ENCODE results near the gene TBX15.

DNA sequence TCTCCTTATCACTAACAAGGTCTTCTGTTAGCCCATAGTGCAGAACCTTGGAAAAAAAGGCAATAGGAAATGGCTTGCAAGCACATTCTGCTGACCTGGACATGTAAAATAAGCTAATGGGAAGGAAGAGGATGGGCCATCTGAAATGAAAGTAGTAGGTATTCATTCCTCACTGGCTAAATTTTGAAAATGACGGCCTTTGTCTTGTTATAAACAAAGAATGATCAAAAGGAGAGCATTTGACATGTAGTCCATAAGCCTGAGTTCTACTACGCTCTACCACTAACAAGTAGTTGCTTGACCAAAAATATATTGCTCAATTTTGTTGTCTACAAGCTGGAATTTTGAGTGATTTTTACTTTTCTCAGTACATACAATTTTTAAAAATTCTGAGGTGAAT, 75.6 kb downstream of the TBX15 start:
- TF ChIP-seq, protein P1, sequence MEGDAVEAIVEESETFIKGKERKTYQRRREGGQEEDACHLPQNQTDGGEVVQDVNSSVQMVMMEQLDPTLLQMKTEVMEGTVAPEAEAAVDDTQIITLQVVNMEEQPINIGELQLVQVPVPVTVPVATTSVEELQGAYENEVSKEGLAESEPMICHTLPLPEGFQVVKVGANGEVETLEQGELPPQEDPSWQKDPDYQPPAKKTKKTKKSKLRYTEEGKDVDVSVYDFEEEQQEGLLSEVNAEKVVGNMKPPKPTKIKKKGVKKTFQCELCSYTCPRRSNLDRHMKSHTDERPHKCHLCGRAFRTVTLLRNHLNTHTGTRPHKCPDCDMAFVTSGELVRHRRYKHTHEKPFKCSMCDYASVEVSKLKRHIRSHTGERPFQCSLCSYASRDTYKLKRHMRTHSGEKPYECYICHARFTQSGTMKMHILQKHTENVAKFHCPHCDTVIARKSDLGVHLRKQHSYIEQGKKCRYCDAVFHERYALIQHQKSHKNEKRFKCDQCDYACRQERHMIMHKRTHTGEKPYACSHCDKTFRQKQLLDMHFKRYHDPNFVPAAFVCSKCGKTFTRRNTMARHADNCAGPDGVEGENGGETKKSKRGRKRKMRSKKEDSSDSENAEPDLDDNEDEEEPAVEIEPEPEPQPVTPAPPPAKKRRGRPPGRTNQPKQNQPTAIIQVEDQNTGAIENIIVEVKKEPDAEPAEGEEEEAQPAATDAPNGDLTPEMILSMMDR (IDR thresholded peaks at IDR 0.05), result no peak
- TF ChIP-seq POLR2A (IDR thresholded peaks at IDR 0.05), result no peak
